PC-3 (cell line): ENCODE data around the gene SLC46A2. TPM values are rescaled to one million over a fixed set of nuclear protein-coding genes. Genes with fewer than 3 reads are reported as not detected.

Source experiments
- ATAC-seq: fragments of 200-7000 bp; cut with Tn5 transposase; 2 replicates; pipeline ENCODE4 v1.9.1; 2020; ENCODE audit warnings: mild to moderate bottlenecking, moderate library complexity
- BruUV-seq: library from RNA; stranded (reverse); fragments of 400-500 nt; replicated peaks from 2 replicates; lab custom pipeline; 2021; lab: Mats Ljungman, UMichigan
- CTCF ChIA-PET: fragments of 300-600 bp; sonication (Branson Sonifier 250); formaldehyde crosslinking; loops from one replicate; lab custom pipeline; 2022; ENCODE audit warnings: antibody characterized with exemption; lab: Charles Lee
- POLR2A ChIA-PET: fragments of 300-600 bp; sonication (Branson Sonifier 250); formaldehyde crosslinking; loops from one replicate; lab custom pipeline; 2022; ENCODE audit warnings: antibody characterized with exemption; ENCODE audit not compliant: unreplicated experiment; lab: Charles Lee
- DNase-seq: peaks from one replicate; pipeline ENCODE4 v3.0.0-alpha.2; 2015
- H2AFZ ChIP-seq: fragments of 300-600 bp; sonication (generic); 2 replicates; pipeline ENCODE4 v1.6.0; 2016; ENCODE audit warnings: antibody characterized with exemption, low read length
- H3F3A ChIP-seq: fragments of 300-600 bp; sonication (generic); one replicate; pipeline ENCODE4 v1.6.0; 2017; ENCODE audit warnings: antibody characterized with exemption, low read length, control low read depth, mild to moderate bottlenecking; ENCODE audit not compliant: unreplicated experiment
- H3K27ac ChIP-seq: fragments of 300-600 bp; sonication (generic); 2 replicates; pipeline ENCODE4 v1.5.1; 2016; ENCODE audit warnings: mild to moderate bottlenecking, low read length
- H3K27me3 ChIP-seq: fragments of 300-600 bp; sonication (generic); 2 replicates; pipeline ENCODE4 v1.6.1; 2016; ENCODE audit warnings: low read length, mixed read lengths
- H3K36me3 ChIP-seq: fragments of 300-600 bp; sonication (generic); 2 replicates; pipeline ENCODE4 v1.6.1; 2016; ENCODE audit warnings: low read depth, mixed run types, low read length, mixed read lengths
- H3K4me1 ChIP-seq: fragments of 300-600 bp; sonication (generic); 2 replicates; pipeline ENCODE4 v1.5.1; 2016; ENCODE audit warnings: low read length; ENCODE audit not compliant: insufficient read depth
- H3K4me2 ChIP-seq: fragments of 300-600 bp; sonication (generic); 2 replicates; pipeline ENCODE4 v1.6.0; 2016; ENCODE audit warnings: low read length
- H3K4me3 ChIP-seq: fragments of 300-600 bp; sonication (generic); 2 replicates; pipeline ENCODE4 v1.5.1; 2016; ENCODE audit warnings: mild to moderate bottlenecking, low read length, mixed read lengths
- H3K79me2 ChIP-seq: fragments of 300-600 bp; sonication (generic); 2 replicates; pipeline ENCODE4 v1.6.1; 2017; ENCODE audit warnings: low read length, mixed read lengths
- H3K9ac ChIP-seq: fragments of 300-600 bp; sonication (generic); 2 replicates; pipeline ENCODE4 v1.6.0; 2016; ENCODE audit warnings: mild to moderate bottlenecking, low read length
- H3K9me2 ChIP-seq: fragments of 300-600 bp; sonication (generic); replicated peaks from 2 replicates; pipeline ENCODE4 v1.6.1; 2016; ENCODE audit warnings: mixed run types, low read length, mixed read lengths
- H3K9me3 ChIP-seq: fragments of 300-600 bp; sonication (generic); 2 replicates; pipeline ENCODE4 v1.6.1; 2016; ENCODE audit warnings: low read length, mixed read lengths
- H4K20me1 ChIP-seq: fragments of 300-600 bp; sonication (generic); 2 replicates; pipeline ENCODE4 v1.6.1; 2016; ENCODE audit warnings: low read length, mixed read lengths
- CTCF ChIP-seq: fragments of 300-600 bp; sonication (generic); conservative IDR thresholded peaks from 2 replicates; pipeline ENCODE4 v1.5.1; 2017; ENCODE audit warnings: antibody characterized with exemption, low read depth, mild to moderate bottlenecking, low read length
- EZH2 ChIP-seq: fragments of 300-600 bp; sonication (generic); IDR thresholded peaks from one replicate; pipeline ENCODE4 v1.6.1; 2017; ENCODE audit warnings: antibody characterized with exemption, mild to moderate bottlenecking, low read length; ENCODE audit not compliant: unreplicated experiment
- EZH2phosphoT487 ChIP-seq: fragments of 300-600 bp; sonication (generic); IDR thresholded peaks from 2 replicates; pipeline ENCODE4 v1.6.1; 2018; ENCODE audit warnings: mild to moderate bottlenecking, antibody characterized with exemption, low read length, borderline replicate concordance
- intact Hi-C: fragments of 100-400 bp; cut with micrococcal nuclease; formaldehyde crosslinking; loops from 2 replicates; pipeline ENCODE4 v1.9.0; 2023
- total RNA-seq: library from RNA; depleted of rRNA; stranded (reverse); fragments of >200 nt; gene quantifications from 2 replicates; pipeline ENCODE4 v1.2.3, GENCODE V29; 2014; rRNA removed

The SLC46A2 gene
- total RNA-seq, 1 experiment from 2014 or later, result not detected

GRCh38 chr9:112831969-112832368, 58.7 kb downstream of the SLC46A2 start:
- no peak overlapping the region for H2AFZ ChIP-seq
- peak; percentile 21 for DNase-seq
- CTCF ChIA-PET, result no interaction called here
- no peaks in the 10 kb centered on the region for H3K36me3 ChIP-seq
- peak overlapping the region; percentile 41; the same call in 1 of the 2 replicates for H3K4me2 ChIP-seq
- no peak overlapping the region for H3K9ac ChIP-seq
- H3K9me3 ChIP-seq, result no peaks in the 10 kb centered on the region
- no peaks in the 10 kb centered on the region for H3K27me3 ChIP-seq
- POLR2A ChIA-PET, result no interaction called here
- H3F3A ChIP-seq, result no peaks in the 10 kb centered on the region
- TF ChIP-seq CTCF (no peak), EZH2phosphoT487 (no peak), EZH2 (no peak)
- H3K79me2 ChIP-seq, result no peaks in the 10 kb centered on the region
- intact Hi-C loops, result no loop called here
- peaks cover 17% of the 10 kb centered on the region for H3K4me1 ChIP-seq
- H3K9me2 ChIP-seq, result no peaks in the 10 kb centered on the region
- BruUV-seq, result no TSS peak
- no peaks in the 10 kb centered on the region for H4K20me1 ChIP-seq
- ATAC-seq, result no peak
- no peak overlapping the region for H3K4me3 ChIP-seq
- H3K27ac ChIP-seq, result no peak overlapping the region

DNA sequence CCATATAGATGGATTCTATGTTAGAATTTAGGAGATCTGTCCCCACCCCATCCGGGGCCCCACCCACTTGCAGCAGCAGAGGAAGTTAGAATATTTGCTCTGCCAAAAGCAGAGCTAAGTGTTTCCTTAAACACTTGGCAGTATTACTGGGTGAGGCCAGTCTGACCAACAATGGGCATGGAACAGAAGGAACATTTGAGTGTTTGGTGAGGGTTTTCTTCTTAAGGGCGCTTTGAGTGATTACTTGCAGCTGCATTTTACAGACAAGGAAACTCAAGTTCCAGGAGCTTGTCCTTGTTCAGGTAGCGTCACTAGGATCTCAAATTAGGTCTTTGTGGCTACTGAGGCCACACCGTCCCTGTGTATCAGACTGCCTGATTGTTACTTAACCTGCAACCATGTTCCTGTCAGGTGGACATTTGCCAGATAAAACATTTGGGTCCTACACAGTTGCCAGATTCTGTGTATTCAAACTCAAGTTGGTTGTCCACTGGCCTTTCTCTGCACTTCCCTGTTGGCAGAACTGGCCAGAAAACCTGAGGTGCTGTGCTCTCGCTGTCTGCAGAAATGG, 59.3 kb downstream of the SLC46A2 start:
- DNase-seq, result peak; percentile 52
- ATAC-seq, result peak; percentile 88
- Histone ChIP-seq H3K9me3 (no peaks in the 10 kb centered on the region), H2AFZ (no peak overlapping the region), H3K27me3 (no peaks in the 10 kb centered on the region), H3K4me1 (peaks cover 13% of the 10 kb centered on the region), H3K79me2 (no peaks in the 10 kb centered on the region), H3K27ac (no peak overlapping the region), H4K20me1 (no peaks in the 10 kb centered on the region), H3F3A (no peaks in the 10 kb centered on the region), H3K4me3 (no peak overlapping the region), H3K9me2 (no peaks in the 10 kb centered on the region), H3K9ac (no peak overlapping the region), H3K36me3 (no peaks in the 10 kb centered on the region), H3K4me2 (peak overlapping the region; percentile 41)
- ChIA-PET POLR2A (no interaction called here), CTCF (interaction anchor here (0.8 kb wide), 1 partner anchor 38 kb away, joined by 8 read pairs; no protein-coding TSS in a partner anchor)
- BruUV-seq, result no TSS peak
- TF ChIP-seq EZH2phosphoT487 (no peak), EZH2 (no peak), CTCF (no peak)
- intact Hi-C loops, result no loop called here

Other genes starting within 250 kb of the SLC46A2 start
- 14.6 and 15.1 TPM in 2 replicates for gene INIP, start 172.8 kb downstream of the SLC46A2 start, total RNA-seq
- gene SNX30, start 140.1 kb downstream of the SLC46A2 start, total RNA-seq, result 6.4 and 13.6 TPM in 2 replicates
- gene ZNF883, start 121.3 kb upstream of the SLC46A2 start, total RNA-seq, result not detected in 2 replicates
- gene ZFP37, start 165.8 kb upstream of the SLC46A2 start, total RNA-seq, result not detected in 2 replicates